Activated CD4-positive, alpha-beta T cell treated with anti-CD3 and anti-CD28 coated beads for 1 hour (primary cell): ENCODE measurements around the gene SMIM13.
"Not testable (repeated sequence)": the region's sequence is repeated elsewhere in the genome, so short reads cannot be mapped to it uniquely, and the experiment has no call there.

ENCODE experiments used
- DNase-seq: peaks from one replicate; pipeline ENCODE4 v3.0.0-alpha.2; 2020

The SMIM13 gene

DNA sequence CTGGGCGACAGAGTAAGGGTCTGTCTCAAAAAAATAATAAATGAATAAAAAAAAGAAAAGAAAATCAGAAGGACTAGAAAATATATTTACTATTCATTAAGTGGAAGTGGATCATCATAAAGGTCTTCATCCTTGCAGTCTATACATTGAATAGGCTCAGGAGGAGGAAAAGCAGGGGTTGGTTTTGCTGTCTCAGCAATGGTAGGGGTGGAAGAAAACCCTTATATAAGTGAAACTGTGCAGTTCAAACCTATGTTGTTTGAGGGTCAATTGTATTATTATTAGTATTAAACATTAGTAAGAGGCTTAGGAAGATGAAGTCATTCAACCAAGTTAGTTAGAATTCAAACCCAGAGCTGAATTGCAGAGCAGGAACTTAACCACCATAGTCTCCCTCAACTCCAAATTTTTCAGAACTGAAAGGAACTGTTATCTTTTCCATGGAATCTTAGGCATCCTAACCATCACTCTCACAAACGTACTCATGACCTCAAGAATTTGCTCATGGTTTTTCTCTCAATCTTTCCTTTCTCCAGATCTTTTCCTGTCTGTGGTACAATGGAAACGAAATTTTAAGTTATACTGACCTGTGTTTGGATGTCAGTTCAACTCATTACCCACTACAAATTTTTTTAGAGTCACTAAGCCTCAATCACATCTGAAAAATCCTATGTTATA lies 7.7 kb upstream of the SMIM13 start:
- no peak for DNase-seq

DNA sequence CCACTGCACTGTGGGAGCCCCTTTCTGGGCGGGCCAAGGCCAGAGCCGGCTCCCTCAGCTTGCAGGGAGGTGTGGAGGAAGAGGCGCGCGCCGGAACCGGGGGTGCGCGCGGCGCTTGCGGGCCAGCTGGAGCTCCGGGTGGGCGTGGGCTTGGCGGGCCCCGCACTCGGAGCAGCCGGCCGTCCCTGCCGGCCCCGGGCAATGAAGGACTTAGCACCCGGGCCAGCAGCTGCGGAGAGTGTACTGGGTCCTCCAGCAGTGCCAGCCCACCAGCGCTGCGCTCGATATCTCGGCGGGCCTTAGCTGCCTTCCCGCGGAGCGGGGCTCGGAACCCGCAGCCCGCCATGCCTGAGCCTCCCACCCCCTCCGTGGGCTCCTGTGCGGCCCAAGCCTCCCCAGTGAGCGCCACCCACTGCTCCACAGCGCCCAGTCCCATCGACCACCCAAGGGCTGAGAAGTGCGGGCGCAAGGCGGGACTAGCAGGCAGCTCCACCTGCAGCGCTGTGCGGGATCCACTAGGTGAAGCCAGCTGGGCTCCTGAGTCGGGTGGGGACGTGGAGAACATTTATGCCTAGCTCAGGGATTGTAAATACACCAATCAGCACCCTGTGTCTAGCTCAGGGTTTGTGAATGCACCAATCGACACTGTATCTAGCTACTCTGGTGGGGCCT lies 6.4 kb upstream of the SMIM13 start:
- DNase-seq, result not testable (repeated sequence)

- no peak for DNase-seq
Observed at GRCh38 chr6:11089695-11090094, 3.9 kb upstream of the SMIM13 start.

DNA sequence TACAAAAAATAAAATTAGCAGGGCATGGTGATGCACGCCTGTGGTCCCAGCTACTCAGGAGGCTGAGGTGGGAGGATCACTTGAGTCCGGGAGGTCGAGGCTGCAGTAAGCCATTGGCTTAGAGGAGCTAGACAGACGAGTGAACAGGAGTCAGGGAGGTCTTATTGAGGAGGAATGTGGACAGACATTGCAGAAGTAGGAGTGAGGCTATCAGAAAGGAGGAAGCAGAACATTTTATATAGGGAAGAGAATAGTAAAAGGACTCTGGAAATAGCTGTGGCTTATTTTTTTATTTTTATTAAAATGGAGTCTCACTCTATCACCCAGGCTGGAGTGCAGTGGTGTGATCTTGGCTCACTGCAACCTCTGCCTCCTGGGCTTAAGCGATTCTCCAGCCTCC lies 2.5 kb upstream of the SMIM13 start:
- not testable (repeated sequence) for DNase-seq

DNA sequence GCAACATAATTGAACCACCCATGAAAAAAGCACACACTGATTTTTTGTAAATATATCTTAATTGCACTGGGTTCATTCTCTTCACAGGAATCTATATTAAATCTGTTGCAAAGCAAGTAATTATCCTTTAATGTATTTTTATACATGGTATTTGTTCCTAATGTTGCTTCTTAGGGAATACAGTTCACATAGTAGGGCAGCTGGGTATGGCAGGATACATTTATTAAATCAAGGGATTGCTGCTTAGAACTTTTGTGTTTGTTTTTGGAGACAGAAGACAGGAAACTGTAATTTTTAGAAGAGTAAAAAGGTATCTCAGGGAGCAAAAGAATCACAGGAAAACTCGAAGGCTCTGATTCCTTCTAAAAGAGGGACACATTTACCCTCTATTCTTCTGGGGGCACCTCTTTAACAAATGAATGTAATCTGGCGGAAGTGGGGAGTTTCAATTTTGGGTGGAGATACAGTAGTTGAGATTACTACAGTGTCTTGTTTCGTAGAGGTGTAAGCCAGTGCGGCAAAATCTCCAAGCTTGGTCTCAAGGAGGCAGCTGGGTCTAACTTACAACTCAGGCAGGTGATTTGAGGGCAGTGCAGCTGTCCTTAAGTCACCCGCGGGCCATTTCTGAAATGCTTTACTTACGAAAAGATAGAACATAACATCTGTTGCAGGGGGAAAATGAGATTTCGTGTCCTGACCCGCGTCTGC lies 812 bp upstream of the SMIM13 start:
- DNase-seq, result no peak

- no peak for DNase-seq
Observed at GRCh38 chr6:11093376-11093625, 333 bp upstream of the SMIM13 start.

- peak; percentile 14 for DNase-seq
Observed at GRCh38 chr6:11094411-11094851, 797 bp downstream of the SMIM13 start.

GRCh38 chr6:11094941-11095340 lies 1.3 kb downstream of the SMIM13 start:
- no peak for DNase-seq

GRCh38 chr6:11096109-11096508 lies 2.5 kb downstream of the SMIM13 start:
- DNase-seq, result no peak

DNA sequence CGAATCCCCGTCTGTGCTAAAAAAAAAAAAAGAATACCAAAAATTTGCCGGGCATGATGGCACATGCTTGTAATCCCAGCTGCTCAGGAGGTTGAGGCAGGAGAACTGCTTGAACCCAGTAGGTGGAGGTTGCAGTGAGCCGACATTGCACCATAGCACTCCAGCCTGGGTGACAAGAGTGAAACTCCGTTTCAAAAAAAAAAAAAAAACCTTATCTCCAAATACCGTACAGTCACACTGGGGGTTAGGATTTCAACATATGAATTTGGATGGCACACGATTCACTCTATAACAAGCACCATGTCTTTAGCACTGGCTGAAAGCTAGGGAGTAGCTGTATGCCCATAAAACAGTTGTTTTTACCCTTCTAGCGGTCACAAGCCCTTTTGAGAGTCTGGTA lies 3.8 kb downstream of the SMIM13 start:
- DNase-seq, result no peak

- no peak for DNase-seq
Observed at GRCh38 chr6:11098004-11098403, 4.4 kb downstream of the SMIM13 start.

GRCh38 chr6:11101417-11101816 lies 7.8 kb downstream of the SMIM13 start:
- no peak for DNase-seq

- DNase-seq, result no peak
Observed at GRCh38 chr6:11103065-11103464, 9.4 kb downstream of the SMIM13 start.

DNA sequence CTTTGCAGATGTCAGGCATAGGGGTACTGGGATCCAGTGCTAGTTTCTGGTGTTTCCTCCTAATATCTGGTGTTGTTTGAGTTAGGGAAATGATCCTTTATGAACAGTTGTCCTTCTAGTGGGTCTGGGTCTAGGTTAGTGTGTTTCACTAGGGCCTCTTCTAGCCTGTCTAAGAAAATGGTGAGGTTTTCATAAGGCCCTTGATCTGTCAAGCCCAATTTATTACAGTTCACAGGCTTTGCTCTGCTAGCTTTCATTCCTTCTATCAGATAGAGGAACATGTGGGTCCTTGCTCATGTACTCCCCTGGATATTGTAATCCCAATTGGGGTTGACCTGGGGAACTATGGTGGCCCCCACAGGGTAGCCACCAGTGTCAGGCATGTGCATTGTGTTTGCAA lies 15.1 kb downstream of the SMIM13 start:
- DNase-seq, result no peak

- DNase-seq, result no peak
Observed at GRCh38 chr6:11110921-11111768, 17.5 kb downstream of the SMIM13 start, which contains the start of gene ERVFRD-1. ERVFRD-1 (minus strand) TSS chr6:11111725; CDS start chr6:11105310, 6,415 bp downstream.

DNA sequence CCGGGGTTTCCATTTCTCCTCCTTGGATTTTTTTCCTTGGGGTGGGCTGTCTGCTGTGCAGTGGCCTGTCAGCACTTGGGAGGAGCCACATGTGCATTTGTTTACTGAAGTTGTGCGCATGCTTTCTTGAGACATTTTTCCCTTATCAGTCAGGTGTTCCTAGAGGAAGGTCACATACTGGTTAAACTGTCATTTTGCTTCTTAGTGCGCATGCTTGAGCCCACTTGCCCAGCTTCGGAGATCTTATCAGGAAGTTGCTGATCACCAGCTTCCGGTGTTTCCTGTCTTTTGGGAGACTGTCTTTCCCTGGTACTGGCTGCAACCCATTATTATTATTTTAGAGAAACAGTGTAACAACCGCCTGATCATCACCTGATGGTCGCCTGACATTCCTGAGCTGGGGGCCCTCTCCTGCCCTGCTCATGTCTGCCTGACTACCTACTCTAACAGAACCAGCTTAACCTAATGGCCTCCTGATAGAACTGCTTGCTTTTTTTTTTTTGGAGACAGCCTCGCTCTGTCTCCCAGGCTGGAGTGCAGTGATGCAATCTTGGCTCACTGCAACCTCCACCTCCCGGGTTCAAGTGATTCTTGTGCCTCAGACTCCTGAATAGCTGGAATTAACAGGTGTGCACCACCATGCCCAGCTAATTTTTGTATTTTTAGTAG lies 18.3 kb downstream of the SMIM13 start:
- no peak for DNase-seq

- no peak for DNase-seq
Observed at GRCh38 chr6:11113038-11113437, 19.4 kb downstream of the SMIM13 start.

DNA sequence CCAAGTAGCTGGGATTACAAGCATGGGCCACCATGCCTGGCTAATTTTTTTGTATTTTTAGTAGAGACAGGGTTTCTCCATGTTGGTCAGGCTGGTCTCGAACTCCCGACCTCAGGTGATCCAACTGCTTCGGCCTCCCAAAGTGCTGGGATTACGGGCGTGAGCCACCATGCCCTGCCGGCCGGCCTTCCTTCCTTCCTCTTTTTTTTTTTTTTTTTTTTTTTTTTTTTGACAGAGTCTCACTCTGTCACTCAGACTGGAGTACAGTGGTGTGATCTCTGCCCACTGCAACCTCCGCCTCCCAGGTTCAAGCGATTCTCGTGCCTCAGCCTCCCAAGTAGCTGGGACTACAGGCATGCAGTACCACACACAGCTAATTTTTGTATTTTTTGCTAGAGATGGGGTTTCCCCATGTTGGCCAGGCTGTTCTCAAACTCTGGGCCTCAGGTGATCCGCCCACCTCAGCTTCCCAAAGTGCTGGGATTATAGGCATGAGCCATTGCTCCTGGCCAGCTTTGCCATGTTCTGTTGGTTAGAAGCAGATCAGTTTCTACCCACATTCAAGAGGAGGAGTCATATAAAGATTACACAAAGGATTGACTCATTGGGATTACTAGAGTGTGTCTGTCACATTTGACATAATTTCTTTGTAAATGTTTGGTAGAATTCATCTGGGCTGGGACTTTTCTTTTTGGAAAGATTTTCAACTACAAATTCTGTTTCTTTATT lies 22.3 kb downstream of the SMIM13 start:
- not testable (repeated sequence) for DNase-seq

DNA sequence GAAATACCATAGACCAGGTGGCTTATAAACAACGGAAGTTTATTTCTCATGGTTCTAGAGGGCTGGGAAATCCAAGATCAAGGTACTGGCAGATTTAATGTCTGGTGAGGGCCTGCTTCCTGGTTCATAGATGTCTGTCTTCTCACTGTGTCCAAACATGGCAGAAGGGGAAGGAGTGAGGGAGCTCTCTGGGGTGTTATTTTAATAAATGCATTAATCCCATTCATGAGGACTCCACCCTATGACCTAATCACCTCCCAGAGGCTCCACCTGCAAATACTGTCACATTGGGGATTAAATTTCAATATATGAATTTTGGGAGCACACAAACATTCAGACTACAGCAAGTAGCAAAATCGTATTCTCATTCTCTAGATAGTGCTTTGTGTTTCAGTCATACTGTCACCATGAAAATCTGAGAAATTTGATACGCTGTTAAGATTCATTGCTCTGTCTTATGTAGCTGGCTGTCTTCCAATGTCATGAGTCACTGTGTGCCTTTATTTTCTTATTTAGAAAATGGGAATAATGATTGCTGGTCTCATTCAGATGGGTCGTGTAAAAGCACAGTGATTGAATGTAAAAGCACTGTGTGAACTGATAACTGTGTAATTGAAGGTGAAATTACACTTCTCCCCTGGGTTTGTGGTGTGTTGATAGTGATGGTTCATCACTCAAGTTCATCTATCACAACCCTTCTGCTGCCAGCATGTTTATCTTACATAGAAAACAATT lies 26.8 kb downstream of the SMIM13 start:
- no peak for DNase-seq

DNA sequence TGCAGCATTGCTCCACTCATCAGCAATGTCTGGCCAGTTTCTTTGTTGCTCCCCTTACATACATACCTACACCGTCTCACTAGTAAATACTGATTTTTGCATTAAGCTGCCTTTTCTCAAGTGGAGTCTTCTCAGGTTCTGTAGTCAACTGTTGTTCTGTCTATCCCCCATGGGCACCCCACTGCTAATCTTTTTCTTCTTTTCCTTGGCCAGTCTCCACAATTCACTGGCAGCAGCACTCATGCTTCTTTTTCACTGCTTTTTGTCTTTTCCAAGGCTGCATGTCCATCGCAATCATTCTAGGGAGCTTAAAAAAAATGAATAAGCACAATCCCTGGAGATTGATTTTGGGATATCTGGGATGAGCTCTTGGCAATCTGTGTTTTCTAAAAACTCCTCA lies 28.2 kb downstream of the SMIM13 start:
- DNase-seq, result no peak

GRCh38 chr6:11122380-11122779 lies 28.7 kb downstream of the SMIM13 start:
- DNase-seq, result no peak
